Stomach smooth muscle (tissue), 2 donors: ENCODE results near the gene GIMAP6.
"Not testable (repeated sequence)": the region's sequence is repeated elsewhere in the genome, so short reads cannot be mapped to it uniquely, and the experiment has no call there.

Source experiments
- H3K27ac ChIP-seq: one replicate; pipeline ENCODE4 v1.7.0; 2013; ENCODE audit warnings: mild to moderate bottlenecking, low read length, inconsistent platforms
- H3K27me3 ChIP-seq, 2 donors: one replicate each; pipeline ENCODE4 v1.7.0; 2013; ENCODE audit warnings: low read length in 2 of 2; ENCODE audit not compliant: insufficient read depth in 2 of 2, control insufficient read depth in 1 of 2
- H3K36me3 ChIP-seq, 2 donors: one replicate each; pipeline ENCODE4 v1.7.0; 2013; ENCODE audit warnings: low read length in 2 of 2; ENCODE audit not compliant: control insufficient read depth in 2 of 2, insufficient read depth in 2 of 2
- H3K4me1 ChIP-seq: one replicate; pipeline ENCODE4 v1.7.0; 2013; ENCODE audit warnings: low read length; ENCODE audit not compliant: control insufficient read depth, insufficient read depth
- H3K4me3 ChIP-seq, 2 donors: one replicate each; pipeline ENCODE4 v1.7.0; 2013; ENCODE audit warnings: low read length in 2 of 2
- H3K9ac ChIP-seq, 2 donors: one replicate each; pipeline ENCODE4 v1.7.0; 2013; ENCODE audit warnings: low read length in 2 of 2, mild to moderate bottlenecking in 1 of 2
- H3K9me3 ChIP-seq, 2 donors: one replicate each; pipeline ENCODE4 v1.7.0; 2013; ENCODE audit warnings: low read length in 2 of 2; ENCODE audit not compliant: control insufficient read depth in 2 of 2
- donor health status: healthy.
- donor health status: Pancreatic carcinoma.

Gene GIMAP6

DNA sequence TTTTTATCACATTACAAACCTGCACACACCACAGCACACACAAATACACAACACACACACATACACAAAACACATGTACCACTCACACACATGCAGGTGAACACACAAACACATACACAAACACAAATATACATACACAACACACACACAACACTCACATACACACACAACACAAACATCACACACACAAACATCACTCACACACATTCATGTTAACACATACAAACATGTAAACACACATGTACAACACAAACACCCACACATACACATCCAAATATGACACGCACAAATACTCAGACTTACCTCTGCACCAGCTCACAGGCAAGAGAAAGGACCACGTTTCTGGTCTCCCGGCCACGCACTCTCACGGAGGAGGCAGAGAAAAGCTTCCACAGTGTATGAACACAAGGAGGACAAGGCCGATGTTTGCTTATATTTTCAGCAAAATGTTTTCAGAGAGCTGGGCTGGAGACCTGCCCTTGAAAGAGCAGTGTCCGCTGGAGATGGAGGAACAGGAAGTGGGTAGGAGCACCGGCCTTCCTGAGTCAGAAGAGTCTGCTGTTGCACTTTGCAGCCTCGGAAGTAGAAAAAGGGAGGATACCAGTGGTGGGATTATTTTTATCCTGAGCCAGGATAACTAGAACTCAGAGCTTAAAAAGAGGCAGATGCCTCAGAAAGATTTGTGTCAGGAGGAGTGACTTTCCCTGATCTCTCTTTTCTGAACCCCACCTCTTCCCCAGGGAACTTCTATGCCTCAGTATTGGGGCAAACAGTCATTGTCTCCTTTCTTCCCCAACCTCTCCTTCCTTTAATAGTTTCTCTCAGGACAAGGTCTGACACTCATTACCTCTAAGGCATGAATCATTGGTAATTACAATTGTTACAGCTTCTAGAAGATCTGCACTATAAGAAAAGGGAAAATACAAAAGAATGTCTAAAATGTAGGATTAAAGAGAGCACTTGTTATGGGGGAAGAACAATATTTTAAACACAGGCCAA, at the start of gene GIMAP6:
TSS of gene GIMAP6 (minus strand) at position 520 of the 999 bp plus-strand sequence. CDS start 2,243 bp downstream, outside the sequence.
- H3K9me3 ChIP-seq = no peaks in the 10 kb centered on the region
- H3K27ac ChIP-seq = peak within 1 kb of the TSS; percentile 53
- H3K27me3 ChIP-seq = no peaks in the 10 kb centered on the region
- H3K4me3 ChIP-seq = peak within 1 kb of the TSS; percentile 48 to 60
- peak within 1 kb of the TSS; percentile 13 to 44 for H3K9ac ChIP-seq
- H3K4me1 ChIP-seq = no peaks in the 10 kb centered on the region
- H3K36me3 ChIP-seq = no peaks in the 10 kb centered on the region

DNA sequence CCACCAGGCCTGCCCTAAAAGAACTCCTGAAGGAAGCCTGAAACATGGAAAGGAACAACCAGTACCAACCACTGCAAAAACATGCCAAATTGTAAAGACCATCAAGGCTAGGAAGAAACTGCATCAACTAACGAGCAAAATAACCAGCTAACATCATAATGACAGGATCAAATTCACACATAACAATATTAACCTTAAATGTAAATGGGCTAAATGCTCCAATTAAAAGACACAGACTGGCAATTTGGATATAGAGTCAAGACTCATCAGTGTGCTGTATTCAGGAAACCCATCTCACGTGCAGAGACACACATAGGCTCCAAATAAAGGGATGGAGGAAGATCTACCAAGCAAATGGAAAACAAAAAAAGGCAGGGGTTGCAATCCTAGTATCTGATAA, 48.2 kb upstream of the GIMAP6 start:
- H3K9ac ChIP-seq, H3K4me3 ChIP-seq, H3K4me1 ChIP-seq, H3K27me3 ChIP-seq, H3K27ac ChIP-seq, H3K9me3 ChIP-seq, H3K36me3 ChIP-seq: not testable (repeated sequence)

DNA sequence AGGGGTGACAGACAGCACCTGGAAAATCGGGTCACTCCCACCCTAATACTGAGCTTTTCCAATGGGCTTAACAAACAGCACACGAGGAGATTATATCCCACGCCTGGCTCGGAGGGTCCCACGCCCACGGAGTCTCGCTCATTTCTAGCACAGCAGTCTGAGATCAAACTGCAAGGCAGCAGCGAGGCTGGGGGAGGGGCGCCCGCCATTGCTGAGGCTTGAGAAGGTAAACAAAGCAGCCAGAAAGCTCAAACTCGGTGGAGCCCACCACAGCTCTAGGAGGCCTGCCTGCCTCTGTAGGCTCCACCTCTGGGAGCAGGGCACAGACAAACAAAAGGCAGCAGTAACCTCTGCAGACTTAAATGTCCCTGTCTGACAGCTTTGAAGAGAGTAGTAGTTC, 46.4 kb upstream of the GIMAP6 start:
- H3K27ac ChIP-seq, H3K4me3 ChIP-seq, H3K36me3 ChIP-seq: not testable (repeated sequence)

DNA sequence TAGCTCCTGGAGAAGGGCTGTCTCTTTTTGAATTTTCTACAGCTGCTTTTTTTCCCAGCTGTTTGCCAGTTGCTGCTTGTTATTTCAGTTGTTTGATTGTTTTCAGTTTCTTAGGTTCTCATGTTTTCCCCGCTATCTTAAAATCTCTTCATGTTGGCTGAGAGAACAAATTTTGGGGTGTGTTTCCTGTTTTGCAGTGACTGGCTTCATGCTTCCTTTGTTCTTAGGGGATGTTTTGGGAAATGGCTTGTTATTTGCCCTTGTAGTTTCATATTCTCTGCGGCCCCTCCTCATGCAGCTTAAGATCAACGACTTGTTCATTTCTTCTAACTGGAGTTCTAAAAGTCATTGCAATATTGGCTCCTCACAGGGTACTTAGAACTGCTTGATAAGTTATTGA, 44.7 kb upstream of the GIMAP6 start:
- not testable (repeated sequence) for H3K4me3 ChIP-seq, H3K9ac ChIP-seq, H3K4me1 ChIP-seq, H3K36me3 ChIP-seq, H3K27me3 ChIP-seq, H3K27ac ChIP-seq, H3K9me3 ChIP-seq

More for the DNA sequence above, 46.4 kb upstream of the GIMAP6 start:
- H3K4me1 ChIP-seq, H3K9ac ChIP-seq, H3K9me3 ChIP-seq, H3K27me3 ChIP-seq: not testable (repeated sequence)

DNA sequence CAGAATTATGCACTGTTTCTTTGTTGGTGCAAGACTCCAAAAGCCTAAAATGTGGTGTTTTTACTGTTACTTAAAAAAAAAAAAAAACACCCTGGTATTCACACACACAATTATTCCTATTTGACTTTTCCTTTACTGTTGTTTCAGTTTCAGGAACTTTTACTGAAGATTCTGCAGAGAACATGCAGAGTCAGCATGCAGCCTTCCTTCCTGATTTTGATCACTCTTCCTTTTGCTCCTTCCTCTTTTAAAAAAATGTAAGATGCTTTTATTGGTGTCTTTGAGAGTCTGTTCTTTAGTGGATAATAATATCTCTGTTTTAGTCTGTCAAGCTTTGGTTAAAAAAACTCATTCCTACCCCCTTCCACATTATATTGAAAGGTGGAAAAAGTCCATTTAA, 44.1 kb upstream of the GIMAP6 start:
- not testable (repeated sequence) for H3K9me3 ChIP-seq, H3K9ac ChIP-seq, H3K4me3 ChIP-seq, H3K27me3 ChIP-seq, H3K36me3 ChIP-seq, H3K4me1 ChIP-seq, H3K27ac ChIP-seq

DNA sequence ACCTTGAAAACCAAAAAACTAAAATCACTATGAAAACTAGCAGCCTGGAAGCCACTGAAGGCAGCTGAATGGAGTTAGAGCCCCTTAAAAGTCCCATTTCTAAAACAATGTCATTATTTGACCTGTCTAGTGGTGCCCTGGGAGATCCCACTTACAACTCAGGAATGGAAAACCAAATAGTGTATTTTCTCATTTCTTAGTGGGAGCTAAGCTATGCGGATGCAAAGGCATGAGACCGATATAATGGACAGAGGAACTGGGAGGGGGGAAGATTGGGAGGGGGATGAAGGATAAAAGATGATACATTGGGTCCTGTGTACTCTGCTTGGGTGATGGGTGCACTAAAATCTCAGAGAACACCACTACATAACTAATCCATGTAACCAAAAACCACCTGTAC, 43.5 kb upstream of the GIMAP6 start:
- Histone ChIP-seq H3K4me3 (no peak overlapping the region), H3K9ac (no peak overlapping the region), H3K27ac (no peak overlapping the region), H3K9me3 (no peaks in the 10 kb centered on the region), H3K4me1 (no peaks in the 10 kb centered on the region), H3K36me3 (no peaks in the 10 kb centered on the region), H3K27me3 (no peaks in the 10 kb centered on the region)

DNA sequence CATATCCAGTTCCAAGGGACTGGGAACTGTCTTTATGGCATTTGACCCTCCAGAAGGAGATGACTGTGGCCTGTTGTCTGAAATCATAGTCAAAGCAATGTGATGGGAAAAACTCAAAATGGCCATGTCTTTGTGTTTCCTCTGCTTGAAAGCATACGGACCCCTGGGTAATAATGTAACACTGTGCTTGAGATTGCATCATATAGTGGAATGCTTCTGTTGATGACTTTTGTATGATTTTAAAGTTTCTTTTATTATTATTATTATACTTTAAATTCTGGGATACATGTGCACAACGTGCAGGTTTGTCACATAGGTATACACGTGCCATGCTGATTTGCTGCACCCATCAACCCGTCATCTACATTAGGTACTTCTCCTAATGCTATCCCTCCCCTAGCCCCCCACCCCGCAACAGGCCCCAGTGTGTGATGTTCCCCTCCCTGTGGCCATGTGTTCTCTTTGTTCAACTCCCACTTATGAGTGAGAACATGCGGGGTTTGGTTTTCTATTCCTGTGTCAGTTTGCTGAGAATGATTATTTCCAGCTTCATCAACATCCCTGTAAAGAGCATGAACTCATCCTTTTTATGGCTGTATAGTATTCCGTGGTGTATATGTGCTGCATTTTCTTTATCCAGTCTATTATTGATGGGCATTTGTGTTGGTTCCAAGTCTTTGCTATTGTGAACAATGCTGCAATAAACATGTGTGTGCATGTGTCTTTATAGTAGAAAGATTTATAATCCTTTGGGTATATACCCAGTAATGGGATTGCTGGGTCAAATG, 39.8 kb upstream of the GIMAP6 start:
- not testable (repeated sequence) for H3K27ac ChIP-seq, H3K27me3 ChIP-seq, H3K9me3 ChIP-seq, H3K9ac ChIP-seq, H3K4me3 ChIP-seq, H3K36me3 ChIP-seq, H3K4me1 ChIP-seq

DNA sequence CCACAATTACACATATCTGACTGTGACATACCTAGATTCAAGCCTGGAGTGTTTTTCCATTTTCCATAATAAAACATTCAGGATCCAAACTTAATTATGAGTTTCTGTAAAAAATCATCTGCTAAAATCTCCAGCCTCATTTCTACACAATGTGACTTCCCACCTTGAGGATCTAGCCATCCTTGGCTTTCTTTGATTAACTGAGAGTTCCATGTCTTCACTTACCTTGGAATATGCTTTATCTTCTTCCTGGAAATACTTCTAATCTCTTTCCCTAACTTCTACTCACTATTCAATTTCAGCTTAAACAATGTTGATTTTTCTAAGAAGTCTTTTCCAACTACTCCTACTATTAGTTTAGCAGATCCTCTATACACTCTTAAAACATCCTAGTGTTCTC, 36.8 kb upstream of the GIMAP6 start:
- H3K4me3 ChIP-seq = no peak overlapping the region
- H3K4me1 ChIP-seq = no peaks in the 10 kb centered on the region
- no peak overlapping the region for H3K9ac ChIP-seq
- H3K27ac ChIP-seq = no peak overlapping the region
- no peaks in the 10 kb centered on the region for H3K27me3 ChIP-seq
- no peaks in the 10 kb centered on the region for H3K36me3 ChIP-seq
- H3K9me3 ChIP-seq = peaks cover 3 to 5% of the 10 kb centered on the region in 2 donors

DNA sequence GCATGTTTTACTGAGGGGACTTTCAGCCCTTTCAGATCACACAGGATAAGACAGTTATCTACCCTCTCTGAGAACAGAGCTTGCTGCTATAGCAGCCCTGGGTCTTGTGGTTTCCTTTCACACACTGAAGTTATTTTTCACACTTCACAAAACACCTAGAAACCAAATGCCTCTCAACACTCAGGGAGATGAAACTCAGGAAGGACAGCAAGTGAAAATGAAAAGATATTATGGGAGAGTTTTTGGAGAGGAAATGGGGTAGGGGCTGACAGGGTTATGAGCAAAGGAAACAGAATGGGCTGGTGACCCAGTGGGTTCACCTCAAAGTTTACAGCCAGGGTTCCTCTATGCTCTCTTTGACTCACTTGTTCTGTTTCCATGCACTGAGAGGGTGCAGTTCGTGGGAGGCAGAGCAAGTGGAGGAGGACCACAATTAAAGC, 36.3 kb upstream of the GIMAP6 start:
- no peaks in the 10 kb centered on the region for H3K4me1 ChIP-seq
- no peaks in the 10 kb centered on the region for H3K36me3 ChIP-seq
- no peak overlapping the region for H3K4me3 ChIP-seq
- H3K27me3 ChIP-seq = no peaks in the 10 kb centered on the region
- no peak overlapping the region for H3K27ac ChIP-seq
- H3K9me3 ChIP-seq = peaks cover 3 to 5% of the 10 kb centered on the region in 2 donors
- no peak overlapping the region for H3K9ac ChIP-seq

DNA sequence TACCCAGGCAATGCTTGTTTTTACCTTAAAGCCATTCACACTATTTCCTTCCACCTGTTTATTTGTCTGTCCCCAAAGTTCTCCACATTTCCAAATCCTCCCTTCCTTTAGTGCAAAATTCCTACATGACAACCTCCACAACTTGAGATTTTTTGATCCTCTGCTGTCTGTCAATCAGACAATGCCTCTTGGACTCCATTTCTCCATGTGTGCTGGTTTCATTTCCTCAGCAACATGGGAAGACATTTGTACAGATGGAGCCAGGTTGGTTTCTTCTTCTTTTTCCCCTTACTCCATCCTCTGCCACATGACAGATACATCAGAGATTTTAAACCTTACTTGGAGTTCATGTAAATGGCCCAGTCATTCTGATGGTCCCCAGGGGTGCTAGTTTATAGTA, 34.2 kb upstream of the GIMAP6 start:
- Histone ChIP-seq H3K27me3 (no peaks in the 10 kb centered on the region), H3K4me1 (no peaks in the 10 kb centered on the region), H3K9ac (no peak overlapping the region), H3K4me3 (no peak overlapping the region), H3K27ac (no peak overlapping the region), H3K36me3 (no peaks in the 10 kb centered on the region), H3K9me3 (peaks cover 3 to 5% of the 10 kb centered on the region in 2 donors)
